RWPE1 (cell line): Measurements from ENCODE around the gene ELK1.
A peak's percentile ranks its signal among the peaks of the same experiment; 100 is the strongest.

Source experiments
- CTCF ChIA-PET: fragments of 350-600 bp; sonication (Branson Sonifier 250); formaldehyde crosslinking; extraction: SDS; loops from one replicate; lab custom pipeline; 2021; lab: Yijun Ruan, JAX
- POLR2A ChIA-PET: fragments of 400-600 bp; formaldehyde crosslinking; extraction: SDS; loops from one replicate; lab custom pipeline; 2020; ENCODE audit warnings: antibody characterized with exemption; ENCODE audit not compliant: low non-redundant PET; lab: Yijun Ruan, JAX
- DNase-seq: peaks from one replicate; pipeline ENCODE4 v3.0.0; 2012; ENCODE audit warnings: low spot score
- H3K27ac ChIP-seq: fragments of 450-650 bp; 2 replicates; pipeline ENCODE4 v1.5.1; 2017
- TF ChIP-seq, protein P1 (sequence below): fragments of 450-650 bp; conservative IDR thresholded peaks from 2 replicates; pipeline ENCODE4 v1.5.1; 2017; ENCODE audit warnings: low read depth, mild to moderate bottlenecking

Gene ELK1

DNA sequence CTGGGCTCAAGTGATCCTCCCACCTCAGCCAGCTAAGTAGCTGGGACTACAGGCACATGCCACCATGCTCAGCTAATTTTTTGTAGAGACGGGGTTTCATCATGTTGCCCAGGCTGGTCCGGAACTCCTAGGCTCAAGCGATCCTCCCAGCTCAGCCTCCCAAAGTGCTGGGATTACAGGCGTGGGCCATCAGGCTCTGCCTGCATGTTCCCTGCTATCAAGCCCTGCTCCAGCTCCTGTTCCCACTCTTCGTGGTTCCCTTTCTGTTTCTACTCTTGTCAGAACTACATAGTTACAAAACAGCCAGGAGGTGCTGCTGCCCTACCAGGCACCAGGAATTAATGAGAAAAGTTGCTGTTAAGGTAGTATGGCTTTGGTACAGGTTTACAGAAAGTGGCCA, 59.4 kb downstream of the ELK1 start:
- H3K27ac ChIP-seq: no peak overlapping the region
- TF ChIP-seq, protein P1, sequence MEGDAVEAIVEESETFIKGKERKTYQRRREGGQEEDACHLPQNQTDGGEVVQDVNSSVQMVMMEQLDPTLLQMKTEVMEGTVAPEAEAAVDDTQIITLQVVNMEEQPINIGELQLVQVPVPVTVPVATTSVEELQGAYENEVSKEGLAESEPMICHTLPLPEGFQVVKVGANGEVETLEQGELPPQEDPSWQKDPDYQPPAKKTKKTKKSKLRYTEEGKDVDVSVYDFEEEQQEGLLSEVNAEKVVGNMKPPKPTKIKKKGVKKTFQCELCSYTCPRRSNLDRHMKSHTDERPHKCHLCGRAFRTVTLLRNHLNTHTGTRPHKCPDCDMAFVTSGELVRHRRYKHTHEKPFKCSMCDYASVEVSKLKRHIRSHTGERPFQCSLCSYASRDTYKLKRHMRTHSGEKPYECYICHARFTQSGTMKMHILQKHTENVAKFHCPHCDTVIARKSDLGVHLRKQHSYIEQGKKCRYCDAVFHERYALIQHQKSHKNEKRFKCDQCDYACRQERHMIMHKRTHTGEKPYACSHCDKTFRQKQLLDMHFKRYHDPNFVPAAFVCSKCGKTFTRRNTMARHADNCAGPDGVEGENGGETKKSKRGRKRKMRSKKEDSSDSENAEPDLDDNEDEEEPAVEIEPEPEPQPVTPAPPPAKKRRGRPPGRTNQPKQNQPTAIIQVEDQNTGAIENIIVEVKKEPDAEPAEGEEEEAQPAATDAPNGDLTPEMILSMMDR: no peak
- ChIA-PET POLR2A (no interaction called here), CTCF (no interaction called here)
- DNase-seq: no peak

DNA sequence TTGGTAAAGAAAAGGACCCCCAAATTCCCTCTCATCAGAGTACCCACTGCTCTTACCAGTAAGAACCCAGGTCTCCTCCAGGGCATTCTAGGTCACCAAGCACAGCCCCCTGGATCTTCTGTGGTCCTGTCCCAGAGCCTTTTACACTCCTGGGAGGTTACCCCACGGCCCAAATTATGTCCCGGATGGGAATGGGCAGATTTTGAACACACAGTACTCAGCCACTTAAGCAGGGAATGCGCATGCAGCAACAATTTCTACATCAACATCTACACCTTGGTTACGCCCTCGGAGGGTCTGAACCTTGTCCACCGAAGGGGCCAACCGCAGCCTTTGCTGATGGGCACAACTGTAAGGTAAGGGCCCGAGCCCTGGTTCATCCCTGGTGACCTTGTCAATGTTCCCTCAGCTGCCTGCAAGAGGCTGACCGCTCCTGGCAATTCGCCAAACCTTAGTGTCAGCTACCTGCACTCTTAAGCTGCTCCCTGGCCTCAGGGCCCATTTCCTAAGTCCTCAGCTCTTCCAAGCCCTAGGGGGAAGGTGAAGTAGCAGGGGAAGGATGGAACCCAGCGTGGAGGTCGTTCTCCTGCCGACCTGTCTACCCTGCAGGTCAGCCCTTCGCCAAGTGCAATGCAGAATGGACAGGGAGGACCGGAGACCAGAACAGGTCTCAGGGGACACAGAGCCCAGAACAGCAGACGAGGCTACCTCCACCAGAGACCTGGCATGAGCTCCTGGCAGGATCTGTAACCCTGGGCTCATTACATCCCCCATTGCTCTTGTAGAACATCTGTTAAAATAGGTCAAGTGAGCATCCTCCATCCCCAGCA, 62.2 kb downstream of the ELK1 start:
- CTCF ChIA-PET: no interaction called here
- POLR2A ChIA-PET: no interaction called here

DNA sequence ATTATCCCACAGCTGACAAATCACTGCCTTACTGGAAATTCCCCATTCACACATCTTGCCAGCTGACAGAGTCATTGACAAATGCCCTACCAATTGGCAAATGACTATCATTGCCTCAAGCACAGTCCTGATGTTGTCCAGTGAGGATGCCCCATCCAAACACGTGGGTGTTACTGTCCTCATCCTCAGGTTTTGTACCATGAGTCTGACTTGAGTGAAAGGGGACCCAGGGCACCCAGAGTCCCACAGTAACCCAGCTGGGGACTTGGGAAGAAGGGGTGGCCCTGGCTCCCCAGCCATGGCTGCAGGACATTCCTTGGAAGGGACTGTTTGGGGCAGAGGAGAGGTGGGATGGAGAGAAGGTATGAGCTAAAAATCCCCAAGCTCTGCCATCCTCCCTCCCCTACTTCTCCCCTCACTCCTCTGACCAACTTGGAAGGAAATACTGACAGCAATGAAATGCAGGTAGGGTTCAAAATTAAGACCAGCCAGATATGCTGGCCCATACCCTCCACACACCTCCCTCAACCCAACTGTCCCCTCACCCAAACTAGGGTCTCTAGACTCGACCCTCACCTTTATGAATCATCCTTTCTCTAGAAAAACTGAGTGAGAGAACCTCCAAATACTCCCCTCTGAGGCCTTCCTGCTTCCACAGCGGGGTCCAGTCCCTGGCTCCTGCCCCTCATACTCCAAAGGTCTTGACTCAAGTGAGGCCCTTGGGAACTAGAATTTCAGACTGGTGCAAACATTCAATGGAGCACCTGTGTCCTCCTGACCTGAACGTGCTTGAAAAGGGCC, 63.1 kb downstream of the ELK1 start:
- TF ChIP-seq, protein P1: no peak
- POLR2A ChIA-PET: no interaction called here

More for the DNA sequence above, 62.2 kb downstream of the ELK1 start:
- H3K27ac ChIP-seq: no peak overlapping the region
- no peak for DNase-seq
- TF ChIP-seq, protein P1: no peak

DNA sequence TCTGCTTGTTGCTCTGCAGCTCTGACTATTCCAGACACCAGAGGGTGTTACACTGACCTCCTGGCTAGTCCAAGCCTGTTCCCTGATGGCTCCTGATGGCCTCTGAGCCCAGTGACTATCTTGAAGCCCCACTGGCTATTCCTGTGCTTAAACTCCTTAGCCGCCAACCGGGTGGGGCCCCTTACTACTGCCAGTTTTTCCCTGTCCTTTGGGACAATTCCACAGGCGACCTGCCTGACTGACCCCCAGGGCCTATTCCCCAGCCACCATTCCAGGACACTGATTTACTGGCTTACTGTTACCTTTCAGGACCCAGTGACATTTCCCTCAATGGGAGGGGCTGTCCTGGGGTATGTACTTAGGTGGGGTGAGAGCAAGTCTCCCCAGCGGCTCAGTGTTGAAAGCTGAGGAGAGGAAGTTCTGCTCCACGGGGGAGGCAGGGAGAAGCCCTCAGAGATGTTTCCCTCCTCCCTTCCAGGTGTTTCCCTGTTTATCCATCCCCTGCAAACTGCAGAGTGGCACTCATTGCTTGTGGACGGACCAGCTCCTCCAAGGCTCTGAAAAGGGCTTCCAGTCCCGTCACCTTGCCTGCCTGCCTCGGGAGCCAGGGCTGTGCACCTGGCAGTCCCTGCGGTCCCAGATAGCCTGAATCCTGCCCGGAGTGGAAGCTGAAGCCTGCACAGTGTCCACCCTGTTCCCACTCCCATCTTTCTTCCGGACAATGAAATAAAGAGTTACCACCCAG, 64.1 kb downstream of the ELK1 start:
- CTCF ChIA-PET: no interaction called here

More for the DNA sequence above, 63.1 kb downstream of the ELK1 start:
- H3K27ac ChIP-seq: no peak overlapping the region
- no peak for DNase-seq
- CTCF ChIA-PET: no interaction called here

More for the DNA sequence above, 64.1 kb downstream of the ELK1 start:
- POLR2A ChIA-PET: no interaction called here
- no peak for DNase-seq
- TF ChIP-seq, protein P1: no peak
- peak overlapping the region; percentile 50 for H3K27ac ChIP-seq
